Smooth muscle cell of the brain vasculature (primary cell): ENCODE measurements around the gene TMEM204.
"Not testable (repeated sequence)": the region's sequence is repeated elsewhere in the genome, so short reads cannot be mapped to it uniquely, and the experiment has no call there.

Source experiments
- DNase-seq: peaks from one replicate; pipeline ENCODE4 v3.0.0-alpha.2; 2012; ENCODE audit warnings: low read depth, low spot score

Gene TMEM204

GRCh38 chr16:1592446-1592845 is 59.0 kb downstream of the TMEM204 start:
- no peak for DNase-seq

DNA sequence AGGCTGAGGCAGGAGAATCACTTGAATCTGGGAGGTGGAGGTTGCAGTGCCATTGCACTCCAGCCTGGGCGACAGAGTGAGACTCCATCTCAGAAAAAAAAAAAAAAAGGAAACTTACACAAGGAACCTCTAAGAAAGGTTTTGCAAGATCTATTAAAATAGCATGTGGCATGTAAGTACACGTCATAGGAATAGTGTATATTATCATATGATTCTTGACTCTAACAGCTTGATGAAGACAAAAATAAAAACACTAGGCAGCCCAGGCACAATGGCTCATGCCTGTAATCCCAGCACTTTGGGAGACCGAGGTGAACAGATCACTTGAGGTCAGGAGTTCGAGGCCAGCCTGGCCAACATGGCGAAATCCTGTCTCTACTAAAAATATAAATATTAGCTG is 62.0 kb downstream of the TMEM204 start:
- DNase-seq: not testable (repeated sequence)

DNA sequence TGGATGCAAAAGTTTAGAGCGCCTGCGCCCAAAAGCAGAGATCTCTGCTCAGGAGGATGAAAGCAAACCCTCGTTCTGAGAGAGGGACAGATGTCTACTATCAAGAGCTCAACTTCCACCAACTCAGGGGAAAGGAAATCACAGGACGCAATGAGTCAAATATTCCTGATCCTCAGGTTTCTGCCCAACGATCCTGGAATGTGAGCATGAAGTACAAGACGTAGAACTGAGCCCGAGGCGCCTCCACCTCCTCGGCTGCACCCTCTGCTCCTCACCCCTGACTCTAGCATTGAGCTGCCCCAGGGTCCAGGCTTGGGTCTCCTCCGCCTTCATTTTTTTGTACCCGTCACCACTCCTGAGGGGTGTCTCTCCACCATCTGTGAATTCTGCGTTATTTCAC is 63.0 kb downstream of the TMEM204 start:
- no peak for DNase-seq

GRCh38 chr16:1597154-1597553 is 63.7 kb downstream of the TMEM204 start:
- DNase-seq: no peak

- DNase-seq: no peak
Observed at GRCh38 chr16:1601031-1601430, 67.6 kb downstream of the TMEM204 start.

DNA sequence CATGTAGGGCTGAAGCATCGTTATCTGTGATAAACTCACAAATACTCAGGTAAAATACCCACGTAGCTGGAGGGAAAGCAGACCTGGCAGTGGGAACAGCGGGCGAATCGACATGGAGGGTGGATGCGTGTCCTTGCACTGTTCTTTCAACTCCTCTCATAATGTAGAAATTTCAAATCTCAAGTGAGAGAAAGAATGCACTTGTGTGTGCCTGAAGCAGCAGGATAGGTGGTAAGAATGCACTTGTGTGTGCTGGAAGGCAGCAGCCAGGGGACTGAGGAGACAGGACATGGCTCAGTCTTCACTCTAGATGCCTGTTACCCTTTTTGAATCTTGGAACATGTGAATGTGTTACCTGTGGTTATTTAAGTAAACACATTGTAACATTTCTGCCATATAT is 68.0 kb downstream of the TMEM204 start:
- no peak for DNase-seq

DNA sequence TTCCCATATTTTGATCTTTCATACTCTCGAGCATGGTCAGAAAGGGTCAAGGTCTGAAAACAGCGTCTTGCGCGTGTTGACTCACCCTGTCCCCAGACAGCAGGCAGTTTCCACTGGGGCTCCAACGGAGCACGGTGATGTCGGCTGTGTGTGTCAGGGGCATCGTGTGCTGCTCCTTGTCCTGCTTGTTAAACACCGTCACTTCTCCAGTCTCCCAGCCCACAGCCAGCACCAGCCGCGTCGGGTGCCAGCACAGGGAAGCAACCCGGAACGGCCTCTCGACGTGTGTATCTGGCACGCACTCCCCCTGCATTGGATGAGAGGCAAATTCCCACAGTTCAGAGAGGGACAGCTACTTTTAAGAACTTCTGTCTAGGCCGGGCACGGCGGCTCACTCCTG is 68.8 kb downstream of the TMEM204 start:
- no peak for DNase-seq
